HG02852 (cell line): ENCODE data around the gene PSMB5.

Experiments used
- ATAC-seq: cut with Tn5 transposase; IDR thresholded peaks from one replicate; pipeline ENCODE4 v1.9.1; 2021; ENCODE audit warnings: mild to moderate bottlenecking, moderate library complexity; ENCODE audit not compliant: unreplicated experiment

The PSMB5 gene

GRCh38 chr14:23034498-23035302 lies at the start of gene PSMB5:
Gene PSMB5, minus strand, starts transcription at chr14:23034900. Its CDS starts 19 bp downstream, at chr14:23034881.
- ATAC-seq, result peak; percentile 96

DNA sequence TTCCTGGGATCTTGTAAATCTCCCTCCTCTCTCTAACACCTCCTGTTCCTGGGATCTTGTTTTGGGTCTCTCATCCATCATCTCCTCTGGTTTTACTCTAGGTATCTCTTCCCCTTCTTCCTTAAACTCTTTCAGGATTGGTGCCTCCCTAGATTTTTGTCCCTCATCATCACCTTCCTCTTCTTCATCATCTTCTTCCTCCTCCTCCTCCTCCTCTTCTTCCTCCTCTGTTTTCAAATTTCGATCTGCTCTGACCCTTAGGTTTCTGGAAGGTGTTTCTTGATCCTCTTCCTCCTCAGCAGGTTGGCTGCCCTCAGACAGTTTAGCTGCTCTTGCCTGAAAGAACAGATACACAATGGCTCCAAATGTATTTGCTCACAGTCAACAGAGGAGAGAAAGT lies 45.8 kb upstream of the PSMB5 start:
- no peak for ATAC-seq

DNA sequence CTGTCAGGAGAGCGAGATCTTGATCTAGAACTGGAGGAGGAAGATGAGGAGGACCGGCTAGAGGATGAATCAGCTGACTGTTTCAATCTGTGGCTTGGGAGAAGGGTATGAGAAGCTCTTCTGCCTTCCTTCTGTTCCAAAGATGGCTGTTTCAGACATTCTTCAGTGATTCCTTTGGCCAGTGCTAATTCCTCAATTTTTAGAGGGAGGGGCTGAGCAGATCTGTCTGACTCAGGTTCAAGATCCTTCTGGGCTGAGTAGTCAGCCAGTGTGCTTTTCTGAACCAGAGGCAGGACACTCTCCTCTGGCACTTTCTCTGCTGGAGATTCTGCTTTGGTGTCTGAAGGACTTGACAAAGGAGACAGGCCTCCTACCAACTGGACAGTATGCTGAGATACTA lies 45.0 kb upstream of the PSMB5 start:
- ATAC-seq, result no peak

DNA sequence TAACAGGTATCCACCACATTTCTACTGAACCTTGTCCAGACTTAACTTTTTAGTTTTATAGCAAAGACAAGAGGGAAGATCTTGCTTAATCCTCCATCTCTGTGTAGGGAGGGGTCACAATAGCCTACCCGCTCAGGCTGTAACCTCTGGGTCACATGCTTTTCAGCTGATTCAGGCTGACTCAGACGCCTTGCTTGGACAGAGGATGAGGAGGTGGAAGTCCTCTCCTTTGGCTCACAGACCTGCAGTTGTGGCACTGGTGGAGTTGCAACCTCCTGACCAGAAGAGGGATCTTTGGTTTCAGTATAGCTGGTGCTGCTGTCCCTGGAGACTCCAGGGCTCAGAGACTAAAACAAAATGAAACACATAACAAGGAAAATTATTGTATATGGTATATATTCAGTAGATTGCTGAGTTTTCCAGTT lies 44.0 kb upstream of the PSMB5 start:
- no peak for ATAC-seq

DNA sequence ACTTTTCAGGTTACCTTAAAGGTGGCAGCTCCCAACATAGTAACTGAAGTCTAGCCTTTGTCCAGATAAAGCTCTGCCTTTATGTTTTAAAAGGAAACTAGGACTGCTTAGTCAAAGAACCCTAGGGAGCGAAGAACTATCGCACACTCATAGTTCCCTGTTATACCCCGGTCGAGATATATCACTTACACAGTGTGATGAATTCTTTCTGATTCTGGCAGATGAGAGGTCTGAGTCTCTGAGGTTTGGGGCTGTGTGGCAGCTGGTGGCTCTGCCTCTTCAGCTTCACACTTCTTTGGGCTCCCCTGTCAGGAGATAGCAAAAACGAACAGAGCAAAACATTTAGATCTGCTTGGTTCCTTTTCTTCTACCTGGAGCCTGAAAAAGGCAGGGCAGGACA lies 43.3 kb upstream of the PSMB5 start:
- ATAC-seq, result no peak

GRCh38 chr14:23076785-23077408 lies 42.2 kb upstream of the PSMB5 start:
- ATAC-seq, result no peak

- ATAC-seq, result no peak
Observed at GRCh38 chr14:23074906-23075305, 40.2 kb upstream of the PSMB5 start.

- no peak for ATAC-seq
Observed at GRCh38 chr14:23071921-23072539, 37.3 kb upstream of the PSMB5 start.

- ATAC-seq, result peak; percentile 95
Observed at GRCh38 chr14:23071244-23071920, 36.7 kb upstream of the PSMB5 start.

GRCh38 chr14:23070262-23071129 lies 35.8 kb upstream of the PSMB5 start:
- no peak for ATAC-seq

DNA sequence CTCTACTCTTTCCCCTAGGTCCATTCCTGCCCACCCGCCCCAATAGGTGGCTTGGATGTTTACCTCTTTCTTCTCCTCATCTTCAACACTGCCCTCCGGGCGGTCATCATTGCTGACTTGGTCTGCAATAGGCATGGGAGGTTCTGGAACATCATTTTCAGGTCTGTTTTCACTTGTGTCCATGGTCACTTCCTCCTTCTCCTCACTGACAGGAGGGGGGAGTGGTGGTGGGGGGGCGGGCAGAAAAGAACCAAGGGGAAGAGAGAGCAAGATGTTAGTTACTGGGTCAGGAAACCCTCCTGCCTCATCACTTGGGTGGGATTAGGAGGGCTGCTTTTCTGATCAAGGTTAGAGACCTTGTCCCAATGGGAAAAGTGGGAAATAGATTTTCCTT lies 34.7 kb upstream of the PSMB5 start:
- no peak for ATAC-seq

GRCh38 chr14:23068789-23069412 lies 34.2 kb upstream of the PSMB5 start:
- ATAC-seq, result peak; percentile 58

DNA sequence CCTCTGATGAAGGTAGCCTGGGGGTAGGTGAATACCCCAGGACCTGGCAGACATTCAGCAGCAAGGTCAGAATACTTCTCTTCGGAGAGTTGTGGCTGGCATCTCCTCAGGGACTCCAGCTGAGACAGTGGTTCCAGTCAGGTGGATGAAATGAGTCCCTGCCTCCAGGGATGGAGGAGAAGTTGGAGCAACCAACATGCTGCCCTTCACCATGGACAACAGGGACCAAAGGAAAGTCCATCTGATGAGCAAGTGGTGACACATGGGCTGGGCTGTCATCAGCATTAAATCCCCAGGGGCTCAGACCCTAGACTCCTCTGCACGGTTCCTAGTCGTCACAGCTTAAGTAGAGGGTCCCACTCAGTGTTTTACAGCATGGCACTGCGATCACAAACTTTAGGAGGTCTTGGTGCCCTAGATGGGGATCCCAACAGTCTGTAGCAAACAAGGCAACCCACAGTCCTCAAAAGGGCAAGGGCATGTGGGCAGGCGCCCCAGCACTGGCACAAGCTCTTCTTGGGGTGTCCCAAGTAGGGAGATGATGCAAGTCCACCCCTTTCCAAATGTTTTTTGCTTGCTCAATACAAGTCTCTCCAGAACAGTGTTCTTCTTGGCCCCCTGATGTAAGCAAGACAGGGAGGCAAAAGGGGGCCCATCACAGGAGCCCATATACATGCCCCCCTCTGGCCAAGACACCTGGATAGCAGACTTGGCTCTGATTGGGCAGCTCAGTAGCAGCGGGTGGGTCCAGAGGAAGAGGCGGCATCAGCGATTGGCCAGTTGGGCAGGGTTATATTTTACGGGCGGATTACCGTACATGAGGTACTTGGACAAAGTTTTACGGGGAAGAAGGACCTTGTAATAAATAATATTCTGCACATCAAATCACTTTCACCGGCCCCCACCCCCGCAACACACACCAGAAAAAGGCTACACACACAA lies 33.4 kb upstream of the PSMB5 start:
- ATAC-seq, result no peak

DNA sequence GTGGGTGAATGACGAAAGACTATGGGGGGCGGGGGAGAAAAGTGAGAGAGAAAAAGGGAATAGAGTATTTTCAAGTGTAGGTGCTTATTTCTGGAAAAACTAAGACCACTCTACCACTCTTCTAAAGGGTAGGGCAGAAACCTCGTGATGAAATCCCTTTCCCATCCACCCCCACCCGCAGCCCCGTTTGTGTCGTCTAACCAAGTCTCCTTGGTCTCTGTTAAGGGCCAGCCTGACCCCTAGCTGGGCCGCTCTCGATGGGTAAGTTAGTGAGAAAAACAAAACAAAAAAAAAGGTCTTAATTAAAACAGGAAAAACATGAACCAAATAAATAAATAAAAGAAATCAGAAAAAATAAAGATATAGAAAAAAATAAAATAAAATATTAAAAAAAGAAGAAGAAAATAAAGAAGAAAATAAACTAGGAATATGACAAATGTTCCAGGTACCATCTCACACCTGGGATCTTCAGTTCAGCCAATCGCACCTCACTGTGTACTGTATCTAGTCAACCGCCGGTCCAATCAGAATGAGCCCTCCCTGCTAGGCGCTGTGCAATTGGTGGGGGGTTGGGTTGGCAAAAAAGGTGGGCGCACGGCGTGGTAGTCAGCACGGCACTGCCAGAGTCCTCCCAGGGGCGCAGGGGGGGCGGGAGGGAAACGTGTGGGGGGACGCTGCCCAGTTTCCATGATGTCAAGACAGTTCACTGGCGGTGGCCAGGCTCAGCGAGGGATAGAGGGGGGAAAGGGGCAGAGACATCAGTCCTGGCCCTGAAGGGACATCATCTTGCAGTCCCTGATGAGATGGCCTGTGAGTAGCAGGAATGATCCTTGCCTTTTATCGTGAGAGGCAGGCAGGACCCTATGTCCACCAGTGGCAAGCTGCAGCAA lies 32.4 kb upstream of the PSMB5 start:
- no peak for ATAC-seq

DNA sequence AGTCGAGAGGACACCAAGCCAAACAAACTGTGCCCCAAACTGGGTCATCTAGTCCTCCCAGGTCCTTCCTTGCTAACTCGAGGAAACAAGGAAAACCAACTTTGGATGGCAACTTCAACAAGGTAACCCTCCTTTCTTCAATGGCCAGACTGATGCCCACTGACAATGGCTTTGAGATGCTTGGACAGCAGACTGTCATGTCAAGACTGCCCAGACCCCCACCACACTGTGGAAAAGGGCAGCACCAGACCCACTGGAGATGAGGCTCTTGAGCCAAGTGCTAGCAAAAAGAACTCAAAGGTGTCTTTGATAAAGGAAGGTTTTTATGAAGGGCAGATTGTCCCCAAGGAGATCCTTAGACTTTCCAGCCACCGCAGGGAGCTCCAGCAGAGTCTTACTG lies 31.7 kb upstream of the PSMB5 start:
- ATAC-seq, result no peak

- no peak for ATAC-seq
Observed at GRCh38 chr14:23063601-23064000, 28.9 kb upstream of the PSMB5 start.

GRCh38 chr14:23062002-23062401 lies 27.3 kb upstream of the PSMB5 start:
- no peak for ATAC-seq
